HPDE6-E6E7 (cell line): ENCODE measurements around the gene SUB1.

ENCODE experiments used
- DNase-seq: peaks from one replicate; pipeline ENCODE4 v3.0.0; 2011; ENCODE audit warnings: missing footprints; ENCODE audit errors: extremely low spot score

The SUB1 gene

GRCh38 chr5:32642276-32643002 lies 57.1 kb downstream of the SUB1 start:
- DNase-seq: no peak

- no peak for DNase-seq
Measured at GRCh38 chr5:32645246-32645645, 59.9 kb downstream of the SUB1 start.

GRCh38 chr5:32646061-32646969 lies 61.0 kb downstream of the SUB1 start:
- DNase-seq: no peak

- DNase-seq: no peak
Measured at GRCh38 chr5:32651088-32651487, 65.7 kb downstream of the SUB1 start.

GRCh38 chr5:32651638-32652037 lies 66.3 kb downstream of the SUB1 start:
- no peak for DNase-seq
